Right lobe of liver (tissue), 6 donors: ENCODE results near the gene PPP1R12B. TPM values are rescaled to one million over a fixed set of nuclear protein-coding genes. Genes with fewer than 3 reads are reported as not detected.
A peak's percentile ranks its signal among the peaks of the same experiment; 100 is the strongest.
"Not testable (repeated sequence)": the region's sequence is repeated elsewhere in the genome, so short reads cannot be mapped to it uniquely, and the experiment has no call there.

Experiments
- ATAC-seq, 4 donors: fragments of 200-7000 bp; cut with Tn5 transposase; one replicate each; pipeline ENCODE4 v1.9.1; 2020; ENCODE audit warnings: mild to moderate bottlenecking in 4 of 4, moderate library complexity in 4 of 4
- DNase-seq, 3 donors: peaks; one replicate each; pipeline ENCODE4 v3.0.0-alpha.2; 2020
- H3K27ac ChIP-seq, 3 donors: fragments of 200-600 bp; one replicate each; pipeline ENCODE4 v1.8.0; 2022
- H3K27me3 ChIP-seq, 2 donors: fragments of 200-600 bp; one replicate each; pipeline ENCODE4 v1.8.0; 2022
- H3K36me3 ChIP-seq, 4 donors: fragments of 200-600 bp; sonication (generic) in 1 of 4; one replicate each; pipeline versions ENCODE4 v1.5.1 to v1.8.0; 2017 to 2022; ENCODE audit warnings: control low read depth in 1 of 4
- H3K4me1 ChIP-seq, 4 donors: fragments of 200-600 bp; sonication (generic) in 1 of 4; one replicate each; pipeline versions ENCODE4 v1.5.1 to v1.8.0; 2017 to 2022; ENCODE audit warnings: control low read depth in 1 of 4
- H3K4me3 ChIP-seq, 3 donors: fragments of 200-600 bp; one replicate each; pipeline ENCODE4 v1.8.0; 2022
- H3K9me3 ChIP-seq, 4 donors: fragments of 200-600 bp; sonication (generic) in 1 of 4; one replicate each; pipeline versions ENCODE4 v1.5.1 to v1.8.0; 2017 to 2022; ENCODE audit warnings: control low read depth in 1 of 4
- CTCF ChIP-seq, 4 donors: fragments of 200-600 bp in 3 of 4; fragments of 450-650 bp in 1 of 4; IDR thresholded peaks; one replicate each; pipeline versions ENCODE4 v1.5.1 to v1.8.0; 2016 to 2022; ENCODE audit warnings: antibody characterized with exemption in 4 of 4, mild to moderate bottlenecking in 2 of 4
- POLR2A ChIP-seq: fragments of 450-650 bp; IDR thresholded peaks from one replicate; pipeline ENCODE4 v1.6.1; 2017; ENCODE audit warnings: antibody characterized with exemption, mild to moderate bottlenecking
- WGBS: methylation state at CpG from one replicate; pipeline ENCODE4 v1.1.6; 2018; ENCODE audit warnings: low coverage, low lambda C conversion rate; ENCODE audit not compliant: insufficient coverage; ENCODE audit errors: missing lambda C conversion rate; 5-methylcytosine and 5-hydroxymethylcytosine counted together
- intact Hi-C, 2 donors: fragments of 100-400 bp; cut with DNase I; formaldehyde crosslinking; loops; one replicate each; pipeline versions ENCODE4 v1.11.2 to v1.14.1; 2022
- total RNA-seq, 6 experiments: library from RNA; depleted of rRNA in 2 of 6; stranded (reverse); fragments of >200 nt in 2 of 6; fragmentation: NEBNext Ultra II Directional in 3 of 6; extraction: Animal tissue kit (Norgen Biotek cat#: 25700) in 3 of 6; gene quantifications; one replicate each; pipeline versions ENCODE4 v1.1.0 to v1.2.4, GENCODE V29; 2016 to 2023
- donor health status: DM: no; HTN: yes; CAD: no.
- donor health status: DM: no; HTN: no; CAD: no.
- donor health status: DM: no; HTN: no; CAD: no.
- donor health status: DM: no; HTN: yes; CAD: no.
- donor health status: DM: no; HTN: yes; CAD: no.

PPP1R12B gene
- total RNA-seq, 6 experiments from 2014 or later, result 13.7 to 22.2 (median 16.6) TPM

GRCh38 chr1:202631076-202631923, 282.8 kb downstream of the PPP1R12B start:
- no peaks in the 10 kb centered on the region for H3K36me3 ChIP-seq
- TF ChIP-seq POLR2A (no peak), CTCF (IDR thresholded peaks at IDR 0.05) (no peak)
- ATAC-seq (no peak), DNase-seq (peak in 1 of 3 donors; percentile 20)
- H3K4me3 ChIP-seq, result no peak overlapping the region
- intact Hi-C loops, result no loop called here
- no peaks in the 10 kb centered on the region for H3K9me3 ChIP-seq
- H3K27me3 ChIP-seq, result no peaks in the 10 kb centered on the region
- H3K27ac ChIP-seq, result no peak overlapping the region
- 14% methylated on average over 4 of the region's 11 CpGs for whole genome bisulfite sequencing
- H3K4me1 ChIP-seq, result no peaks in the 10 kb centered on the region

GRCh38 chr1:202632241-202632640, 283.7 kb downstream of the PPP1R12B start:
- Histone ChIP-seq H3K4me3 (no peak overlapping the region), H3K4me1 (no peaks in the 10 kb centered on the region), H3K9me3 (no peaks in the 10 kb centered on the region), H3K27me3 (no peaks in the 10 kb centered on the region), H3K36me3 (no peaks in the 10 kb centered on the region), H3K27ac (no peak overlapping the region)
- WGBS, result 75% methylated on average over 3 of the region's 10 CpGs
- DNase-seq (peak in 1 of 3 donors; percentile 16), ATAC-seq (no peak)
- intact Hi-C loops, result no loop called here
- TF ChIP-seq POLR2A (no peak), CTCF (IDR thresholded peaks at IDR 0.05) (no peak)

- H3K27ac ChIP-seq, H3K27me3 ChIP-seq, H3K36me3 ChIP-seq, ATAC-seq, H3K4me1 ChIP-seq, H3K9me3 ChIP-seq, H3K4me3 ChIP-seq, intact Hi-C loops, DNase-seq: not testable (repeated sequence)
- WGBS, result 50% methylated on average over 1 of the region's 3 CpGs
These were observed 287.7 kb downstream of the PPP1R12B start for GRCh38 chr1:202636171-202636570.

- WGBS, result 53% methylated on average over 3 of the region's 16 CpGs
- H3K9me3 ChIP-seq, H3K27ac ChIP-seq, H3K4me3 ChIP-seq, H3K4me1 ChIP-seq, H3K36me3 ChIP-seq, intact Hi-C loops, DNase-seq, H3K27me3 ChIP-seq: not testable (repeated sequence)
- peak in 1 of 4 donors; percentile 17 for ATAC-seq
These were observed 289.0 kb downstream of the PPP1R12B start for GRCh38 chr1:202637321-202638018.

GRCh38 chr1:202638019-202638700, 289.7 kb downstream of the PPP1R12B start:
- WGBS, result 66% methylated on average over 6 of the region's 7 CpGs
- no peak for ATAC-seq
- H3K9me3 ChIP-seq, result no peaks in the 10 kb centered on the region
- no peak overlapping the region for H3K4me3 ChIP-seq
- peaks cover 0 to 13% of the 10 kb centered on the region in 2 donors for H3K27me3 ChIP-seq
- TF ChIP-seq POLR2A (no peak), CTCF (IDR thresholded peaks at IDR 0.05) (no peak)
- peaks cover 0 to 7% (median 0%) of the 10 kb centered on the region in 4 donors for H3K4me1 ChIP-seq
- H3K36me3 ChIP-seq, result no peaks in the 10 kb centered on the region
- no peak for DNase-seq
- intact Hi-C loops, result no loop called here
- no peak overlapping the region for H3K27ac ChIP-seq

- ATAC-seq, intact Hi-C loops, H3K27ac ChIP-seq, DNase-seq, H3K4me3 ChIP-seq, H3K36me3 ChIP-seq, H3K9me3 ChIP-seq: not testable (repeated sequence)
- WGBS, result 59% methylated on average over 8 of the region's 9 CpGs
- Histone ChIP-seq H3K4me1 (peaks cover 0 to 11% (median 0%) of the 10 kb centered on the region in 4 donors), H3K27me3 (peaks cover 0 to 13% of the 10 kb centered on the region in 2 donors)
These were observed 290.3 kb downstream of the PPP1R12B start for GRCh38 chr1:202638701-202639305.
